ENCODE measurements around the gene SORCS2.

The SORCS2 gene

DNA sequence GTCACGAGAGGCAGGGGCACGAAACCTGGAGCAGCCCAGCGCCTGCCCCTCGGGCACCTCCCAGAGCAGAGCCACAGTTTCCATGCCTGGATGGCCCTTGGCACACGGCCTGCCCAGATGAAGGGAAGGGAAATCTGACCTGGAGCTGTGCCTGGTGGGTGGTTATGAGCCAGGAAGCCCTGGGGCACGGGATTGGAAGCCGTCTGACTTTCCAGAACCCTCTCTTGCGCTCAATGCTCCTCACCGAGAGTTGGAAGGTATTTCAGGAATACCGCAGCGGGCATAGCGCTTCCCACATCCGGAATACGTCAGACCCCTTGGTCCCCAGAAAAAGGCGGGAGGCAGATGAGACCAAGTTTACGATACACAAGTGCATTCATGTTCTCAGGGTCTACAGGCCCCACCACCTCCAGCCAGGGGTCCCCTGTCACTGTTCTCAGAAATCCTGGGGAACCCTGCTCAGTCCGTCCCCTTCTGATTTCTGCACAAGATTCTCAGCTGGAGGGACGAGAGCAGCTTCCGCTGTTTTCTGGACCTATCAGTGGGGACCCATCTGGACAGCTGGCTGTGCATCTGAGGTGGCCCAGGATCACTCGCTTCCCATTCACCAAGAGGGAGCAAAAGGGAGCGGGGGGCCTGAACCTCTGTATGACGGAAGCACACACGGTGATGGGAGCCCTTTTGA, 574.5 kb downstream of the SORCS2 start:
- Histone ChIP-seq H3K9me3 (ENCODE audit: control insufficient read depth, insufficient read depth, low read length) (no peaks in the 10 kb centered on the region), H3K9ac (ENCODE audit: low read depth, low read length) (no peak overlapping the region), H3K36me3 (ENCODE audit: insufficient read depth, low read length) (peaks cover 30% of the 10 kb centered on the region), H3K4me1 (ENCODE audit: insufficient read depth, low read length) (no peaks in the 10 kb centered on the region)

DNA sequence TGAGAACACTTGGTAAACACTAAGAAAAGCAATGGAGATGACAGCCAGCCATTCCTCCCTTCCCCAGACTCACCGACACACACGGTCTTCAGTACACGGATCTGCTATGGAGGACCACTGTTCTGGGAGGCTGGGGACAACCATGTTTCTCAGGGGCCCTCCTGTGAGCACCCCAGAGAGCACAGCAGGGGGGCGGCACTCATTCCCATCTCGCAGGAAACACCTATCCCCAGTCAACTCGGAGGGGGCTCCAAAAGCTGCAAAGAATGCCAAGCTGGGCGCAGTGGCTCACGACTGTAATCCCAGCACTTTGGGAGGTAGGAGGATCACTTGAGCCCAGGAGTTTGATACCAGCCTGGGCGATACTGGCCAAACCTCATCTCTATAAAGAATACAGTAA, 575.2 kb downstream of the SORCS2 start:
- H3K36me3 ChIP-seq (ENCODE audit: insufficient read depth, low read length): peaks cover 33% of the 10 kb centered on the region
- H3K9me3 ChIP-seq (ENCODE audit: control insufficient read depth, insufficient read depth, low read length): no peaks in the 10 kb centered on the region
- H3K9ac ChIP-seq (ENCODE audit: low read depth, low read length): no peak overlapping the region
- no peaks in the 10 kb centered on the region for H3K4me1 ChIP-seq (ENCODE audit: insufficient read depth, low read length)

DNA sequence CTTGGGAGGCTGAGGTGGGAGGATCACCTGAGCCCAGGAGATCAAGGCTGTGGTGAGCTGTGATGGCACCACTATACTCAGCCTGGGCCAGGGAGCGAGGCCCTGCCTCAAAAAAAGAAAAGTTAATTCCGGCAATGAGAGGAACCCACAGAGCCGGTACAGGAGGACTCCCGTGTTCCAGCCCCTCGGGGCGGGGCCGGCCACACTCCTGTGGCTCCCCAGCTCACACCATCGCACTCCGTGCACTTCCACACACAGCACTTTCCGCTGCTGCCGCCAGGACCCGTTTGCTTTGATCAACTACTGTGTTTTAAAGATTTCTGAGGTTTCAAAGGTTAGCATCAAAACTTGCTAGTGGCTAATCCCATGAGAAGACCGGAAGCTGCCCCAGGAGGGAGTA, 575.6 kb downstream of the SORCS2 start:
- Histone ChIP-seq H3K4me1 (ENCODE audit: insufficient read depth, low read length) (no peaks in the 10 kb centered on the region), H3K9ac (ENCODE audit: low read depth, low read length) (no peak overlapping the region), H3K36me3 (ENCODE audit: insufficient read depth, low read length) (peaks cover 35% of the 10 kb centered on the region), H3K9me3 (ENCODE audit: control insufficient read depth, insufficient read depth, low read length) (no peaks in the 10 kb centered on the region)

DNA sequence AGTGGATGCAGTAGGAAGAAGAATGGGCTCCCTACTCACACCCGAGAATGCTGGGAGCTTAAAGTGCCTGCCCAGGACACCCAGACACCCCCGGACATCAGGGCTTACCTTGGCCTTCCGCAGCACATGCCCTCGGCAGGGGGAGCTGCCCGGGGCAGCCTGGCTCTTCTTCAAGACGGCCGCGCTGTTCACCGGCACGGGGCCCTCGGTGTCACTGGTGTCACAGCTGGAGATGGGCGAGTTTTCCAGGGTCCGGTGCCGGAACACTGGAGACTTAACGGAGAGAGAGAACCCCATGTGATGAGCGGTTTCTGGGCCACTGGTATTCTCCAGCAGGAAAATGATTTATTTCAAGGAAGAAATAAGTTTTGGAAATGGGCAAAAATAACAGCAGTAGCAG, 576.4 kb downstream of the SORCS2 start:
- no peak overlapping the region for H3K9ac ChIP-seq (ENCODE audit: low read depth, low read length)
- no peaks in the 10 kb centered on the region for H3K9me3 ChIP-seq (ENCODE audit: control insufficient read depth, insufficient read depth, low read length)
- H3K36me3 ChIP-seq (ENCODE audit: insufficient read depth, low read length): peaks cover 39% of the 10 kb centered on the region
- H3K4me1 ChIP-seq (ENCODE audit: insufficient read depth, low read length): no peaks in the 10 kb centered on the region

DNA sequence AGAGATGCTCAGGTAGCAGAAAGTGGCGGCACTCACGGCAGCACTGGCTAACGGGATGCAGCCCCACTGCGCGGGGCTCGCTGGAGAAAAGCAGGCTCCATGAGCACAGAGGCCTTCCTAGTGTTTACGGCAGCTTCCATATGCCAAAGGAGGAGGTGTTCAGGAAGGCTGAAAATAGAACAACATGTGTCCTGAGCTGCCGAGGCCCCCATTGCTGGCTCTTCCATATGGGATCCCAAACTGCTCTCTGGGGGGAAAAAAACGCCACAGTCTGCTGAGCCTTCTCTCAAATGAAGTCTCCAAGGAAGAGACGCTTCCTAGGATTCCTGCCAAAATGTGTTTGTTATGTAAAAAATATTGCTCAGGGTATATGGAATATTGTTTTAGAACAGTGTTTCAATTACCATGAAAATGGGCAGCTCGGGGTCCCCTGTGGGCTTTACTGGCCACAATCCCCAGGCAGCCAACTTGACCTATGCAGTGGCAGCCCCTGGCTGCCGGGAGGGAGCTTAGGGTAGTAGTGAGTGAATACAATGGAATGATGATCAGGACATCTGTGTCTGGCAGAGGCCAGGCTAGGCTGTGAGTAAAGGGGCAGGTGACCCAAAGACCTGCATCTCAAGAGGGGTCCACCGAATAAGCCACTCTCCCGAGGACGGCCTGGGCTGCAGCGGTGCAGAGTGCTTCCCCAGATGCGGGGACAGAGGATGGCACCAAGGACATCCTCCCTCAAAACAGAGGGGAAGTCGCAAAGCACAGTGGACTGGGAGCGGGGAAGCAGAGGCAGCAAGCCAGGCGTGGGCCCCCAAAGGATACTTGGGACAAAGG, 577.3 kb downstream of the SORCS2 start:
- H3K9me3 ChIP-seq (ENCODE audit: control insufficient read depth, insufficient read depth, low read length): no peaks in the 10 kb centered on the region
- no peak overlapping the region for H3K9ac ChIP-seq (ENCODE audit: low read depth, low read length)
- peaks cover 39% of the 10 kb centered on the region for H3K36me3 ChIP-seq (ENCODE audit: insufficient read depth, low read length)
- no peaks in the 10 kb centered on the region for H3K4me1 ChIP-seq (ENCODE audit: insufficient read depth, low read length)

DNA sequence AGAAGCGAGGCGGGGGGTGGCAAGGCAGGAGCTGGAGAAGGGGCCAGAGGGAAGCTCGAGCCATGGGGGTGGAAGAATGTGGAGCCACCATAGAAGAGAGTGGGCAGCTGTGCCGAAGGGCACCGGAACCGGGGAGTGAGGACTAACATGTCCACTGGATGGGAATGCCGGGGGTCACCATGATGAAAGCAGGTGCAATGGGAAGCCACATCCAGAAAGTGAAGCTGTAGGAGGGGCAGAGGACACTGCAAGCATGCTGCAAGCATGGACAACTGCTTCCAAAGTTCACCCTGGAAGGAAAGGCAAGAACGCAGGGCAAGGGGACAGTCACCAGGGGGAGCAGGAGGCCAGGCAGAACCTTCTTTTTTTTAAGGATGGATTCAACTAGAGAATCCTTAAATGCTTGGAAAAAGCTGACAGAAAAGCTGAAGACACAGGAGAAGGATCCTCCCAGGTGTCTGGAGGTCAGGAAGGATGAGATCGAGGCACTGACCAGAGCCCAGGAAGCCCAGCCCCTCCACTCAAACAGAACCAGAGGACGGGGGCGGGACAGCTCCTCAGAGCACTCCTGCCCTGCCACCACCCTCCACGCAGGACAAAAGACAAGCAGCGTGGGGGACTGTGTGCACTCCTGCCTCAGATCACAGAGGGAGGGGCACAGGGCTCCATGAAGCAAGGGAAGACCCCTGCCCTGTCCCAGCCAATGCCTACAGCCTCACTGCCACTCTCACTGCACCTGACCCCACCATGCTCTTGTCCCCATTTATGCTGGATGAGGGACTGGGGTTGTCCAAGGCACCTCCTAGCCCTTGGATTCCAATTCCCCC, 578.1 kb downstream of the SORCS2 start:
- Histone ChIP-seq H3K4me1 (ENCODE audit: insufficient read depth, low read length) (no peaks in the 10 kb centered on the region; the same call in 1 of the 2 replicates), H3K36me3 (ENCODE audit: insufficient read depth, low read length) (peaks cover 41% of the 10 kb centered on the region), H3K9ac (ENCODE audit: low read depth, low read length) (no peak overlapping the region), H3K9me3 (ENCODE audit: control insufficient read depth, insufficient read depth, low read length) (no peaks in the 10 kb centered on the region)

DNA sequence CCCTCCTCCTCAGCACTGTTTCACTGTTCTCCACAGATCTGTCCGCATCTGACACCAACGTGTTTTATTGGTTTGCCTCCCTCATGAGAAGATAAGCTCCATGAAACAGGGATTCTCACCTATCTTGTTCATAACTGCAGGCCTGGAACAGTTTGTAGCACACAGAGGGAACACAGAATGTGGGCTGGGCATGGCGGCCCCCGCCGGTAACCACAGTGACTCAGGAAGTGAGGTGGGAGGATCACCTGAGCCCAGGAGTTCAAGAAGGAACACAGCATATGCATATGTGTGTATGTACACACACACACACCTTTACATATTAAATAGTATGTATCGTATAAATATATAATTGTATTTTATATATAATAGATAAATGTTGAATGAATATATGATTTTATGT, 578.7 kb downstream of the SORCS2 start:
- H3K36me3 ChIP-seq (ENCODE audit: insufficient read depth, low read length): peaks cover 42% of the 10 kb centered on the region
- no peak overlapping the region for H3K9ac ChIP-seq (ENCODE audit: low read depth, low read length)
- H3K4me1 ChIP-seq (ENCODE audit: insufficient read depth, low read length): no peaks in the 10 kb centered on the region; the same call in 1 of the 2 replicates
- H3K9me3 ChIP-seq (ENCODE audit: control insufficient read depth, insufficient read depth, low read length): no peaks in the 10 kb centered on the region

DNA sequence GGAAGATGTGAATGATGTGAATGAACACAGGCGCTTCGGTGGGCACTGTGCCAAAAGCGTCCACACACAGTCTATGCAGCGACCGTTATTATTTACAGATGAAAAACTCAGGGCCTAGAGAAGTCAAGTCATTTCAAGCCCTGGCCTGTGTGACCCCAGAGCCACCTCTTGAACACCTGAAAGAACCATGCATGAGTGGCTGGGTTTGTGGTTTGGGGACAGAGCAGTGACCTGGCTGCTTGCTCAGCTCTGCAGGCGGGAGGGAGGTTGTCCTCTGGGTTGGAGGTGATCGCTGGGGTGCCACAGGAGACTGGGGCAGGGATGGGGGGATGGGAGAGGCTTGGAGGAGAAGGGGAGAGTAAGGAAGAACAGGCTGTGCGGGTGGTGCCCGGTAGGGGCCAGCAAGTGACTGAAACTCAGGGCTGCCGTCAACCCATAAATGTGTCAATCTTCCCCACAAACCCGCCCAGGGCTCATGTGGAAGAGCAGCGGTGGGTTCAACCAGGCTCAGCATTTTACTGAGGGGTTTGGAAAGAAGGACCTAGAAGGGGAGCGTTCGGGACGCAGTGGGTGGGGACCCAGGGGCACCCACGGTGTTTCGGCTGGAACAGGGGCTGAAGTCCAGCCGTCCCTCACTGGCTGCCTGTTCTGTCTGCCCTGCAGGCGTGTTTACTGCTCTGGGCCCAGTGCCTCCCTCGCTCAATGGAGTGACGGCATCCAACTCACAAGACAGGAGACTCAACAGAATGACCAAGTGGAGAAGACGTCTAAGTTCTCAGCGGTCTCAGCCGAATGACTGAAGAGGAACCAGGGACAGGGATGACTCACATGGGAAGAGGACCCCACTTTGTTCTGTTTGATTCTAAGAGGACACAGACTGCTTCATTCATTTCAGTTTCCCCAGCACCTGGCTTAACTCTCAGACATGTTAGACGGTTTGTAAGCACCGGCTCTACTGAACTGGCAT, 579.5 kb downstream of the SORCS2 start:
- Histone ChIP-seq H3K9me3 (ENCODE audit: control insufficient read depth, insufficient read depth, low read length) (no peaks in the 10 kb centered on the region), H3K36me3 (ENCODE audit: insufficient read depth, low read length) (peaks cover 37% of the 10 kb centered on the region), H3K9ac (ENCODE audit: low read depth, low read length) (no peak overlapping the region), H3K4me1 (ENCODE audit: insufficient read depth, low read length) (no peaks in the 10 kb centered on the region; the same call in 1 of the 2 replicates)

DNA sequence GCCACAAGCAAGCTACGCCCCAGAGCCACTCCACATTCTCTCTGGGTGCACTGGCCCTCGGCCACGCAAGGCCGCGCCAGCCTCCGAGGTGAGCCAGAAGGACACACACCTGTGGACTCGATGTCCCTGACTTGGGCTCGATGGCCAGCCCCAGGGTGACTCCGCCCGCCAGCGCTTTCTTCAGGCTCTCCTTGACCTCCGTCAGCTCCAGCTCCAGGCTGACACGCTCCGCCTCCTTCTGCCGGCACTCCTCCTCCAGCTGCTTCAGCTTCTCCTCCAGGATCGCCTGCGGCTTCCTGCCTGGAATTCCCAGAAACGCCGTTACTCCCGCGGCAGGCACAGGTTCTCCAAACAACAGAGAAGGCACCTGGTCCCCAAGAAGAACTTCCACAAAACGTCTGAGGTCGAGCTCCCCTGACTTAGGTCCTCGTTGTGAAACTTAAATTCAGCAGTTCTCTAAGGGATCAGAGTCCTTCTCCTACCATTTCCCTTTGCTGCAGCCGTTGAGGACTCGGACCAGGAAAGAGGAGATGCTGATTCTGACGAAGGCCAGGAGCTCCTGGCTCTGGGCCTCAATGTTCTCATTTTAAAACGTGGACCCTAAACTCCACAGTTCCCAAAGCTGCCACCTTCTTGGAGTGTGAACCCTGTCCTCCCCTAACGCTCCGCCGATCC, 580.5 kb downstream of the SORCS2 start:
- Histone ChIP-seq H3K9me3 (ENCODE audit: control insufficient read depth, insufficient read depth, low read length) (no peaks in the 10 kb centered on the region), H3K36me3 (ENCODE audit: insufficient read depth, low read length) (peaks cover 36% of the 10 kb centered on the region), H3K9ac (ENCODE audit: low read depth, low read length) (no peak overlapping the region), H3K4me1 (ENCODE audit: insufficient read depth, low read length) (no peaks in the 10 kb centered on the region; the same call in 1 of the 2 replicates)

DNA sequence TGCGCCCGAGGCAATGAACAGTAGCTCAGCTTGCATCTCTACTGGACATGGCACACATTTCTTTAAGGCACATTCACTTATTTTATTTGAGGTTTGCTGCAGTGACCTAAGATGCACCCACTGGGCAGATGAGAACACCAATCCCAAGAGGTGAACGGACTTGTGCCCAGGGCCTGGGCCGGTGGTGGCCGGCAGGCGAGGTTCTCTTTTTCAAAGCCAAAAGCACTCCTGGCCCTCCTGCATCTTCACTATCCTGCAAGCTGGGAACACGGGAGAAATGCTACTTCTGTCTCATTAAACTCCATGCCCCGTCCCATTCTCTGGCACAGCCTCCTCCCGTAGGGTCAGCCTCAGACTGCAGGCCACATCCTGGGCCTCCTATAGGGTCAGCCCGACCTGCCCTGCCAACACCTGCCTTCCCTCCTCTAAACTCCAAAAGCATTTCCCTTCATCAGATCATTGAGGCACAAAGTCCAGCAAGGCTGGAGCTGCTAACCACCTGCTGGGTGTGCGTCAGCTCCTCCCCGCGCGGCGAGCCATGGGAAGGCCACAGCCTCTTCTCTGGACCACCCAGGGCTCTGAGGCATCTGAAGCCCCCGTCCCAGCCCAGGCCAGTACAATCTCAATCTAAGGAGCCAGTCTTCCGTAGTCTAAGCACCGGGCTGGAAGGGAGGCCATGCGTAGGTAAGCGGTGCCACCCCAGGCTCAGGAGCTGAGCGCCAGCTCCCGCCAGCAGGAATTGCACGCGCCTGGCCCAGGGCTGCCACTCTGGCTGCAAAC, 581.3 kb downstream of the SORCS2 start:
- Histone ChIP-seq H3K36me3 (ENCODE audit: insufficient read depth, low read length) (peaks cover 39% of the 10 kb centered on the region), H3K9ac (ENCODE audit: low read depth, low read length) (no peak overlapping the region), H3K9me3 (ENCODE audit: control insufficient read depth, insufficient read depth, low read length) (no peaks in the 10 kb centered on the region), H3K4me1 (ENCODE audit: insufficient read depth, low read length) (no peaks in the 10 kb centered on the region; the same call in 1 of the 2 replicates)

DNA sequence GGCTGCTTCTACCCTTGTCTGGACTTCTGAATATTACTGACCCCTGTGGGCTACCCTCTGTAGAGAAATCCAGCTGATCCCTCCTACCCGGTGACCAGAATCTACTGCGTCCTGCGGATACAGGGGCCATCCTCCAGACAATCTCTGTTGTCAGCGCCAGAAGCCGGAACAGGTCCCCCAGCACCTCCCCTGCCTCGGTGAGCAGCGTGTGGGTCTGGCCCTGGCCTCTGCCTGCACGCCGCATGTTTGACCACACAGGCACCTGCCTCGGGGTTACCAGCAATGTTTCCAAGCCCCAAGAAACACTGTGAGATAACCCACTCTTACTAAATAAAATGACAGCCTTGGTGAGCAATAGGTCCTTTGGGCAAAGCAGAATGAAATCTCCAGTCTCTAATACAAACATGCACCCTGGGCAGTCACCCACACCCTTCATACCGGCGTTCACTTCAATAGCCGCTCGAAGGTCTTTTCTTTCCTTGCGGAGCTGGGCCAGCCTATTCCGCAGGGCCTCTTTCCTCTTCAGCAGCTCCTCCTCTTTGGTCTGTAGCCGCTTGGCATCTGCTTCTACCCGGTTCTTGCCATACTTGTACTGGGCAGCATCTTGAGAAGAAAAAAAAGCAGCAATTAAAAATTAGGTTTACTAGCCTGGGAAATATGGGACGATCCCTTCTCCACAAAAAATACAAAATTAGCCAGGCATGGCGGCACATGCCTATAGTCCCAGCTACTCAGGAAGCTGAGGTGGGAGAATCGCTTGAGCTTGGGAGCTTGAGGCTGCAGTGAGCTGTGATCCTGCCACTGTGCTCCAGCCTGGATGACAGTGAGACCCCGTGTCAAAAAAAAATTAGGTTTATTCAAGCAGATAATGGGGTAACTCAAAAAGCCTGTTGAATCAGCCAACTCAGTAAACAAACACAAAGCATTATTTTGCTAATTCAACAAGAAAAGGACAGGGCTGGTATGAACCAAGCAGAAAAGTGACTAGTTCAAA, 582.3 kb downstream of the SORCS2 start:
- Histone ChIP-seq H3K4me1 (ENCODE audit: insufficient read depth, low read length) (no peaks in the 10 kb centered on the region; the same call in 1 of the 2 replicates), H3K36me3 (ENCODE audit: insufficient read depth, low read length) (peaks cover 40% of the 10 kb centered on the region), H3K9me3 (ENCODE audit: control insufficient read depth, insufficient read depth, low read length) (no peaks in the 10 kb centered on the region), H3K9ac (ENCODE audit: low read depth, low read length) (no peak overlapping the region)

DNA sequence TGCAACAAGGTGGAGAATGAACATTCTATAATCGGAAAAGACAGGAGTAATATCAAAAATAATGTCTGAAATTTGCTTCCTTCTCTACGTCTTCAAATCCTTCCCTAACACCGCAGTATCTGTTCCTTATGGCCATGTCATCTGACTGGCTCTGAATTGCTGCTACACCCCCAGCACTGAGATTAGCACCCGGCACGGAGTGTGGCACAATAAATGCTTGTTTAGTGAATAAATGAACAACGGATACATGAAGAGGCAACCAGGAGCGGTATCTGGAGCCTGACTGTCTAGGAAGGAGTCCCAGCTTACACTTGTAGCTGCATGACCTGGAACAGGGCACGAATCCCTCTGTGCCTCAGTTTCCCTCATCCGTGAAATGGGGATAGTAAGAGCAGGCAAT, 583.1 kb downstream of the SORCS2 start:
- H3K9ac ChIP-seq (ENCODE audit: low read depth, low read length): no peak overlapping the region
- H3K9me3 ChIP-seq (ENCODE audit: control insufficient read depth, insufficient read depth, low read length): no peaks in the 10 kb centered on the region
- H3K36me3 ChIP-seq (ENCODE audit: insufficient read depth, low read length): peaks cover 35% of the 10 kb centered on the region
- H3K4me1 ChIP-seq (ENCODE audit: insufficient read depth, low read length): no peaks in the 10 kb centered on the region; the same call in 1 of the 2 replicates
